IPS-15b (cell line): Measurements from ENCODE around the gene PPA2.
A peak's percentile ranks its signal among the peaks of the same experiment; 100 is the strongest.
"Not testable (repeated sequence)": the region's sequence is repeated elsewhere in the genome, so short reads cannot be mapped to it uniquely, and the experiment has no call there.

ENCODE experiments used
- H3K27me3 ChIP-seq: one replicate; pipeline ENCODE4 v1.6.1; 2013; ENCODE audit warnings: low read length; ENCODE audit not compliant: control insufficient read depth, insufficient read depth
- H3K36me3 ChIP-seq: one replicate; pipeline ENCODE4 v1.6.1; 2013; ENCODE audit warnings: low read length; ENCODE audit not compliant: control insufficient read depth, insufficient read depth
- H3K4me1 ChIP-seq: one replicate; pipeline ENCODE4 v1.6.1; 2013; ENCODE audit warnings: mild to moderate bottlenecking, low read length; ENCODE audit not compliant: control insufficient read depth, insufficient read depth
- H3K4me3 ChIP-seq: one replicate; pipeline ENCODE4 v1.5.1; 2013; ENCODE audit warnings: low read depth, low read length
- H3K9ac ChIP-seq: one replicate; pipeline ENCODE4 v1.6.1; 2013; ENCODE audit warnings: low read depth, mild to moderate bottlenecking, low read length
- H3K9me3 ChIP-seq: one replicate; pipeline ENCODE4 v1.6.1; 2013; ENCODE audit warnings: mild to moderate bottlenecking, low read length; ENCODE audit not compliant: control insufficient read depth, insufficient read depth

Gene PPA2

DNA sequence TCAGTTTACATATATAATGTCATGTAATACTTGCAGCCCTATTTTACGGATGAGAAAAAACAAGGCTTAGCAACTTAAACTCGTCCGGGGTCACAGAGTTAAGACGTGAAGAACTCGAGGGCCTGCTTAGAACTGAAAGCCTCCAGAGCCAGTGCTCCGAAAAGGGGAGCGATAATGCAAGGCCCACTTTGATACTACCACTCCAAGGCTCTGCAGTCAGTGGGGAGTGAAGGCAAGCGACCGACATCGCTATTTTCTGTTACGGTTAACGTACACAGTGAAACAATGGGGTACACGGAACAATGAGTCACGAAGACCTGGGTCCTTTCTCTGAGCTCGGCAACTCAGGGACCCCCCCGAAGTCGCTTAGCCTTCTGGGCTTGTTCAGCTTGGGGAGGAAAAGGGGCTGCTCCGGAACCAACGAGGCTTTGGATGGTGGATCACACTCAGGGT, 965 bp downstream of the PPA2 start:
- Histone ChIP-seq H3K4me1 (peaks cover 4% of the 10 kb centered on the region), H3K36me3 (no peaks in the 10 kb centered on the region), H3K9ac (peak overlapping the region; percentile 86), H3K4me3 (peak overlapping the region; percentile 85), H3K27me3 (peaks cover 5% of the 10 kb centered on the region), H3K9me3 (no peaks in the 10 kb centered on the region)

DNA sequence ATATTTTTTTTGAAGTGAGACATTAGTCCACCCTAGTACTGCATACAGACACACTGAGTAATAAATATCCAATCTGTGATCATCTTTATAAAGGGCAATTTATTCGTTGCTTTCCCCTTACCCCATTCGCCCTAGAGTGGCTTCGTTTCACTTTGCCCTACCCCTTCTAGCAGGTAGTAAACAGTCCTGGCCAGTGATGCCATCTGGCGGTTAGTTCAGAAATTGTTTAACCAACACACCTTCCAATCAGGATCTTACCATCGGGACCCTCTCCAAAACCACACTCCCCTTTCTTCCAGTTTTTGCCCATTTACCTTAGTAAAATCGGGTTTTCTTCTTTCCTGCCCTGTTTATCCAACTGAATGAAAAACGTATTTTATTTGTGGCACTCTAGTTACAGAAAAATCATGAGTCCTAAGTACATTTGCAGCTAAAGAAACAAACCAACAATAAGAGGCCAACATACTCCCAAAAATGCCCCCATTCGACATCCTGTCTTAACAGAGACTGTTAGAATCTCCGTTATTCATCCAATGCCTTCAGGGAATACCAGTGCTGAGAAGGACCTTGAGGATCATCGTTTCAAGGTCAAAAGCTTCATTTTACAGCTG, 2.2 kb downstream of the PPA2 start:
- Histone ChIP-seq H3K4me3 (no peak overlapping the region), H3K9ac (no peak overlapping the region), H3K9me3 (no peaks in the 10 kb centered on the region)

DNA sequence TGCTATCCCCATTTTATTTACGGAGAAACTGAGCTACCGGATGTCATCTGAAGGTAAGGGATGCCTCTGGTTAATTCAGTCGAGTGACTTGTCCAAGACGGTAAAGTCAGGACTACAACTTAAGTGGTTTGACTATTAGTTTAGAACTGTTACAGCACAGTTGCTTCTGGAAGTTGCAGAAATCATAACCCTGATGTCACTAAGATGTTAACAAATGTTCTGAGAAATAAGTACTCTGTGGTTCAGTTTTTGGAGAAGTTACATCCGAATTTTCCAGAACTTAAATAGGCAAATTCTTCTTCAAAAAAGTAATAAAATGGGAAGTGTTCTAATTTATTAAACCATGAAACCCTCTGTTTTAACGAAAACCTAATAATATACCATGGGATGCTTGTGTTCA, 3.1 kb downstream of the PPA2 start:
- H3K27me3 ChIP-seq = peaks cover 5% of the 10 kb centered on the region
- H3K36me3 ChIP-seq = peaks cover 3% of the 10 kb centered on the region
- no peak overlapping the region for H3K4me3 ChIP-seq
- peaks cover 4% of the 10 kb centered on the region for H3K4me1 ChIP-seq
- no peaks in the 10 kb centered on the region for H3K9me3 ChIP-seq
- no peak overlapping the region for H3K9ac ChIP-seq

More for the DNA sequence above, 2.2 kb downstream of the PPA2 start:
- Histone ChIP-seq H3K36me3 (peaks cover 1% of the 10 kb centered on the region), H3K4me1 (peaks cover 4% of the 10 kb centered on the region), H3K27me3 (peaks cover 5% of the 10 kb centered on the region)

GRCh38 chr4:105469736-105470135, 4.1 kb downstream of the PPA2 start:
- Histone ChIP-seq H3K9ac (no peak overlapping the region), H3K9me3 (no peaks in the 10 kb centered on the region), H3K36me3 (peaks cover 3% of the 10 kb centered on the region), H3K27me3 (peaks cover under 1% of the 10 kb centered on the region), H3K4me1 (peaks cover 4% of the 10 kb centered on the region), H3K4me3 (no peak overlapping the region)

- H3K9ac ChIP-seq = no peak overlapping the region
- H3K27me3 ChIP-seq = no peaks in the 10 kb centered on the region
- peaks cover 3% of the 10 kb centered on the region for H3K36me3 ChIP-seq
- no peak overlapping the region for H3K4me3 ChIP-seq
- H3K9me3 ChIP-seq = no peaks in the 10 kb centered on the region
- no peaks in the 10 kb centered on the region for H3K4me1 ChIP-seq
These were observed 7.3 kb downstream of the PPA2 start for GRCh38 chr4:105466580-105466979.

DNA sequence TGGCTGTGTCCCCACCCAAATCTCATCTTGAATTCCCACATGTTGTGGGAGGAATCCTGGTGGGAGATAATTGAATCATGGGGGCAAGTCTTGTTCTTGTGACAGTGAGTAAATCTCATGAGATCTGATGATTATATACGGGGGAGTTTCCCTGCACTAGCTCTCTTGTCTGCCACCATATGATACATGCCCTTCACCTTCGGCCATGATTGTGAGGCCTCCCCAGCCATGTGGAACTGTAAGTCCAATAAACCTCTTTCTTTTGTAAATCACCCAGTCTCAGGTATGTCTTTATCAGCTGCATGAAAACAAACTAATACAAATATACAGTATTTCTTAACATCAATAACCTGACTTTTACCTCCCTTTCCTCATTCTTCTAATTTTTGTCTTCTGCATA, 9.3 kb downstream of the PPA2 start:
- not testable (repeated sequence) for H3K4me1 ChIP-seq, H3K36me3 ChIP-seq, H3K9me3 ChIP-seq

DNA sequence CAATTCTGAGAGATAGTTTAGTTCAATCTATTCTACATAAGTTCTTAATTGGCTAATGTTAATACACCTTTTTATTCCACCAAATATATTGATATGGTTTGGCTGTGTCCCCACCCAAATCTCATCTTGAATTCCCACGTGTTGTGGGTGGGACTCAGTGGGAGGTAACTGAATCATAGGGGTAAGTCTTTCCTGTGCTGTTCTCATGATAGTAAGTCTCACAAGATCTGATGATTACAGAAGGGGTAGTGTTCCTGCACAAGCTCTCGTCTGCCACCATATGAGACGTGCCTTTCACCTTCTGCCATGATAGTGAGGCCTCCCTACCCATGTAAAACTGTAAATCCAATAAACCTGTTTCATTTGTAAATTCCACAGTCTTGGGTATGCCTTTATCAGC, 11.3 kb downstream of the PPA2 start:
- Histone ChIP-seq H3K36me3 (peaks cover 3% of the 10 kb centered on the region), H3K9me3 (no peaks in the 10 kb centered on the region), H3K4me3 (no peak overlapping the region), H3K4me1 (no peaks in the 10 kb centered on the region), H3K27me3 (no peaks in the 10 kb centered on the region), H3K9ac (no peak overlapping the region)

More for the DNA sequence above, 9.3 kb downstream of the PPA2 start:
- not testable (repeated sequence) for H3K4me3 ChIP-seq, H3K9ac ChIP-seq, H3K27me3 ChIP-seq

- no peak overlapping the region for H3K4me3 ChIP-seq
- H3K9me3 ChIP-seq = no peaks in the 10 kb centered on the region
- H3K4me1 ChIP-seq = no peaks in the 10 kb centered on the region
- no peaks in the 10 kb centered on the region for H3K27me3 ChIP-seq
- H3K36me3 ChIP-seq = peaks cover 3% of the 10 kb centered on the region
- H3K9ac ChIP-seq = no peak overlapping the region
These were observed 12.1 kb downstream of the PPA2 start for GRCh38 chr4:105461621-105462382.

DNA sequence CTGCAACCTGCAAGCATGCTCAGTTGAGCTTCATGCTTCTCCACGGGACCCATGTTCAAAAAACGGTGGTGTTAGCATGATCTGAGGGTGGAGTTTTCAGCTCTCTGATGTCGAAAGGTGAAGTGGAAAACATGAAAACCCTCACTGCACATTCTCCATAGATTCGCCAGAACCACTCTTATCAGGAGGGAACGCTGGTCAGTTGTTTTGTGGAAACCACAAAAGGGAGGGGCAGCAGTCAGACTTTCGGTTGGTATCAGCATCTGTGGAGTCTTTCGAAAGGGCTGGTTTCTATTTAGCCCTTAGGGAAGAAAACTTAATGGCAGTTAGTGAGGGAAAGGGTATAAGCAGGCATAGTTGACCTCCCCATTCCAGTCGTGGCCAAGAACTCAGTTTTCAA, 12.6 kb downstream of the PPA2 start:
- no peaks in the 10 kb centered on the region for H3K27me3 ChIP-seq
- no peak overlapping the region for H3K9ac ChIP-seq
- H3K9me3 ChIP-seq = no peaks in the 10 kb centered on the region
- H3K4me3 ChIP-seq = no peak overlapping the region
- no peaks in the 10 kb centered on the region for H3K4me1 ChIP-seq
- no peaks in the 10 kb centered on the region for H3K36me3 ChIP-seq

DNA sequence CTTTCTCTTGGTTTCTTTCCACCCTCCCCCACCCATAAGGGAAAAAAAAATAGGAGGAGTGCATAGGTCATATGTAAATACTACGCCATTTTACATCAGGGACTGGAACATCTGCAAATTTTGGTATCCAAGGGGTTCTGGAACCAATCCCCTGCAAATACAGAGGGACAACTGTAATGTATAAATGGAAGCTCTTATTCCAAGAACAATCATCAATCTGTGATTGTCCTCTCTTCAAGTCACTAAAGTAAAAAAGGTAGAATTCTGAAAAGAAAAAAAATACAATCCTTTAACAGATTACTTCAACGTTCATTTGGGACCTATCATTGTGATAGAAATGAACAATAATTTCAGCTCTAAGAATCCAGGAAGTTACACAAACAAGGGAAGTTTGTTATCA, 13.6 kb downstream of the PPA2 start:
- Histone ChIP-seq H3K36me3 (no peaks in the 10 kb centered on the region), H3K4me1 (no peaks in the 10 kb centered on the region), H3K9ac (no peak overlapping the region), H3K4me3 (no peak overlapping the region), H3K27me3 (no peaks in the 10 kb centered on the region), H3K9me3 (no peaks in the 10 kb centered on the region)

DNA sequence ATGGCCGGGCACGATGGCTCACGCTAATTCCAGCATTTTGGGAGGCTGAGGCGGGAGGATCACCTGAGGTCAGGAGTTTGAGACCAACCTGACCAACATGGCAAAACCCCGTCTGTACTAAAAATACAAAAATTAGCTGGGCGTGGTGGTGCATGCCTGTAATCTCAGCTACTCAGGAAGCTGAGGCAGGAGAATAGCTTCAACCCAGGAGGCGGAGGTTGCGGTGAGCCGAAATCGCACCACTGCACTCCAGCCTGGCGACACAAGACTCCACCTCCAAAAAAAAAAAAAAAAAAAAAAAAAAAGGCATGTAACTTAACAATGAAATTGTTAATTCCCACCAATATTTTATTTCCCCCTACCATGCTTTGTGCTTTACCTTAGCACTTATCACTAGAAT, 15.3 kb downstream of the PPA2 start:
- H3K4me3 ChIP-seq, H3K36me3 ChIP-seq, H3K27me3 ChIP-seq, H3K9ac ChIP-seq, H3K4me1 ChIP-seq, H3K9me3 ChIP-seq: not testable (repeated sequence)

GRCh38 chr4:105458001-105458400, 15.9 kb downstream of the PPA2 start:
- Histone ChIP-seq H3K9me3 (no peaks in the 10 kb centered on the region), H3K4me3 (no peak overlapping the region), H3K36me3 (no peaks in the 10 kb centered on the region), H3K27me3 (no peaks in the 10 kb centered on the region), H3K4me1 (peaks cover 2% of the 10 kb centered on the region), H3K9ac (no peak overlapping the region)
